ENCODE data around the gene WDR6.

WDR6 gene, protein sequence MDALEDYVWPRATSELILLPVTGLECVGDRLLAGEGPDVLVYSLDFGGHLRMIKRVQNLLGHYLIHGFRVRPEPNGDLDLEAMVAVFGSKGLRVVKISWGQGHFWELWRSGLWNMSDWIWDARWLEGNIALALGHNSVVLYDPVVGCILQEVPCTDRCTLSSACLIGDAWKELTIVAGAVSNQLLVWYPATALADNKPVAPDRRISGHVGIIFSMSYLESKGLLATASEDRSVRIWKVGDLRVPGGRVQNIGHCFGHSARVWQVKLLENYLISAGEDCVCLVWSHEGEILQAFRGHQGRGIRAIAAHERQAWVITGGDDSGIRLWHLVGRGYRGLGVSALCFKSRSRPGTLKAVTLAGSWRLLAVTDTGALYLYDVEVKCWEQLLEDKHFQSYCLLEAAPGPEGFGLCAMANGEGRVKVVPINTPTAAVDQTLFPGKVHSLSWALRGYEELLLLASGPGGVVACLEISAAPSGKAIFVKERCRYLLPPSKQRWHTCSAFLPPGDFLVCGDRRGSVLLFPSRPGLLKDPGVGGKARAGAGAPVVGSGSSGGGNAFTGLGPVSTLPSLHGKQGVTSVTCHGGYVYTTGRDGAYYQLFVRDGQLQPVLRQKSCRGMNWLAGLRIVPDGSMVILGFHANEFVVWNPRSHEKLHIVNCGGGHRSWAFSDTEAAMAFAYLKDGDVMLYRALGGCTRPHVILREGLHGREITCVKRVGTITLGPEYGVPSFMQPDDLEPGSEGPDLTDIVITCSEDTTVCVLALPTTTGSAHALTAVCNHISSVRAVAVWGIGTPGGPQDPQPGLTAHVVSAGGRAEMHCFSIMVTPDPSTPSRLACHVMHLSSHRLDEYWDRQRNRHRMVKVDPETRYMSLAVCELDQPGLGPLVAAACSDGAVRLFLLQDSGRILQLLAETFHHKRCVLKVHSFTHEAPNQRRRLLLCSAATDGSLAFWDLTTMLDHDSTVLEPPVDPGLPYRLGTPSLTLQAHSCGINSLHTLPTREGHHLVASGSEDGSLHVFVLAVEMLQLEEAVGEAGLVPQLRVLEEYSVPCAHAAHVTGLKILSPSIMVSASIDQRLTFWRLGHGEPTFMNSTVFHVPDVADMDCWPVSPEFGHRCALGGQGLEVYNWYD

DNA sequence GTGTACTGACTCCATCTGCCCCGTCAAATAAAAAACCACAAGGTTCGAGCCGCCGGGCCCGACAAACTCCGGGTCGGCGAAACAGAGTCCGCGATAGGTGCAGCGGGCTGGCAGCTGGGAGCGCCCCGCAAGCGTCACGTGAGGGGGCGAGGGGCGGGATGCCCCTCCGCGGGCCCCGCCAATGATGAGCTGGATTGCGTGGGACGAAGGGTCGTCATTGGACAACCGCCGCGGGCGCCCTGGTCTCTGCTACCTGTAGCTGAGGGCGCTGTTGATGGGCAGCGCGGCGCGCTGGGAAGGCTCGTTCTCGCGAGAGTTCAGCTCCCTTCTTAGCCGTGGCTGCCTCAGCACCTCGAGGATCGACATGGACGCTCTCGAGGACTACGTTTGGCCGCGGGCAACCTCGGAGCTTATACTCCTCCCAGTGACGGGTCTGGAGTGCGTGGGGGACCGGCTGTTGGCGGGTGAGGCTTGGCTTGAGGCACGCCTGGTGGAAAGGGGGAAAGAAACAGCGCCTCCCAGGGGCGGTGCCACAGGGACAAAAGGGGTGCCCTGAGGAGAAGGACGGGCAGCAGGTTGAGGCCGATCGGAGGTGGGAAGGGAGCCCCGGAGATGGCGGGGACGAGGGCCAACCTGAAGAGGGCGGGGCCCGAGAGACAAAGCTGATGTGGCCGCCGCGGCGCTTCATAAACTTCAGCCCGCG lies at the start of gene WDR6:
TSS of gene WDR6 (plus strand) at position 324 of the 703 bp plus-strand sequence. CDS start at position 365, 41 bp downstream.
- in situ Hi-C loops (cut with HindIII; ENCODE audit: low sequenced_read_pairs) = no loop called here

DNA sequence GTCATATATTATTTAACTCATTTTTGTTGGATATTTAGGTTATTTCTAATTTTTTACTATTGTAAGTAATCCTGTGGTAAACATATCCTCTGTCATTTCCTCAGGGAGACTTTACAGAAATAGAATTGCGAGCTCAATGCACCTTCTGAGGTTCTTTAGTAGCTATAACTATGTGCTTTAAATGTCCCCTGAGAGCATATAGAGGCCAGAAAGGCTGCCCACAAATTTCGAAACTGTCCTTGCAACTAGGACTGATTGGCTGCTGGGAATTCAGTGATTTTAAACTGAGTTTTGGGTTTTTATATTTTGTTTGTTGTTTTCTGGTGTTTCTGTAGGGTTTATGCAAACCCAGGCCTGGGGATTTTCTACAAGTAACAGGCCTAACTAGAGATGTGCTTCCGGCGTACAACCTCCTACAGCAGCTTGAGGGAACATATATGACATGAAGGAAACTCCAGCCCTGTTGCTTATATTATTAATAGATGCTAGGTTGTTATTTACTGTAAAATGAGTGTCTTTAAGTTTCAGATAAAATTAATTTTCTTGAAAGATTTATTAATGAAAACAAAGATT lies 46.3 kb upstream of the WDR6 start:
- in situ Hi-C loops (cut with HindIII; ENCODE audit: low sequenced_read_pairs) = no loop called here

DNA sequence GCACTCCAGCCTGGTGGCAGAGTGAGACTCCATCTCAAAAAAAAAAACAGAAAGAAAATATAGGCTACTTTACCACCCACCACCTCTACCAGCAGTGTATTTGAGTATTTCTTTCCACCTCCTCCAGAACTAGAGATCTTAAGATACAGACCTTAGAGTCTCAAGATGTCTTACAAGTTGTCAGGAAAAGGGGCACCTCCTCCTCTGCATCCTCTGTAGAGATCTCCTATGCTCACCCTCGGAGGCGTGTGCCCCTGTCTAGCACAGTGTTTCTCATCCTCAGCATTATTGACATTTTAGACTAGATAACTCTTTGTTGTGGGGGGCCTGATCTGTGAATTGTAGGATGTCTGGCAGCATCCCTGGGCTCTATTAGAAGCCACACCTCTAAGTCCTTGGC lies 44.9 kb upstream of the WDR6 start:
- in situ Hi-C loops (cut with HindIII; ENCODE audit: low sequenced_read_pairs) = no loop called here

DNA sequence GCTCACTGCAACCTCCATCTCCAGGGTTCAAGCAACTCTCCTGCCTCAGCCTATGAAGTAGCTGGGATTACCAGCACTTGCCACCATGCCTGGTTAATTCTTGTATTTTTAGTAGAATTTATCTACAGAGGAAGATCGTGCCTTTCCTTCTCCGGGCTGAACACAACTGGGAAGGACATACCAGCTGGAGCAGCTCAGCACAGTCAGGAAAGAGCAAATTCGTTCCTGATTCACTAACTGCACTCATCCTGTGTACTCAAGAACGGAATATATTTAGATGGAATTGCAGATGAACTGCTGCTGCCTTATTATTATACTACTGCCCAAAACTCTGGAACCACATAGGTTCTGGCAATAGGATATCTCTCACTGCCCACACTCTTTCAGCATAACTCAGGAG lies 44.3 kb upstream of the WDR6 start:
- in situ Hi-C loops (cut with HindIII; ENCODE audit: low sequenced_read_pairs) = no loop called here

DNA sequence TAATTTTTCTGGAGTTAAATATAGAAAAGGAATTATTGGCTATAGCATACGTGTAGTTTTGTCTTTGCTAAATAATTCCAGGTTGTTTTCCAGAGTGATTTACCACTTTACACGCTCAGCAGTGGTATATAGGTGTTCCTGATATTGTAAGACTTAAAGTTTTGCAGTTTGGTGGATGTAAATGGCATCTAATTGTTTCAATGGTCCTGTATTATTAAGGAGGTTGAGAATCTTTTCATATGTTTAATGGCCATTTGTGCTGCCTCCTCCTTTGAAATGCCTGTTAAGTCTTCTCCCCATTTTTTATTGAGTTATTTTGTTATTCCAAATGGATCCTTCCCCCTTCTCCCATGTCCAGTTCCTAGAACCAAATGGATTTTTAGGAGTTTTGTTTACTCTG lies 43.6 kb upstream of the WDR6 start:
- in situ Hi-C loops (cut with HindIII; ENCODE audit: low sequenced_read_pairs) = no loop called here

DNA sequence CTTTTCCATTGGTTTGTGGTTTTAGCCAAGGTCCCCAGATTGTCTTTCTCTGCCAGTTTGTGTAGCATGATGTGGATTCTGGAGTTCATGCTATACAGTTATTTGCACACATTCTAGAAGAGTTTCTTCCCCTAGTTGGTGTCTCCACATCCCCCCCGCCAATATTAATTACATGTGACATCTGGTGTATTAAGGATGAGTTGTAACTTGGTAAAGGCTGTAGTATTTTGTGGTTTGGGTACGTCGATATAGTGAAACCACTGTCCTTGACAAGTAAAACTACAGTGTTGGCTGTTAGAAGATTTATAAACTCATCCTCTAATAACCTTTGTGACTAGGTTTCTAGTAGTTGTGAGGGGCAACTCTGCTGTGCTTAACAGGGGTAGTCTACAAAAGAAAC lies 40.8 kb upstream of the WDR6 start:
- in situ Hi-C loops (cut with HindIII; ENCODE audit: low sequenced_read_pairs) = no loop called here

DNA sequence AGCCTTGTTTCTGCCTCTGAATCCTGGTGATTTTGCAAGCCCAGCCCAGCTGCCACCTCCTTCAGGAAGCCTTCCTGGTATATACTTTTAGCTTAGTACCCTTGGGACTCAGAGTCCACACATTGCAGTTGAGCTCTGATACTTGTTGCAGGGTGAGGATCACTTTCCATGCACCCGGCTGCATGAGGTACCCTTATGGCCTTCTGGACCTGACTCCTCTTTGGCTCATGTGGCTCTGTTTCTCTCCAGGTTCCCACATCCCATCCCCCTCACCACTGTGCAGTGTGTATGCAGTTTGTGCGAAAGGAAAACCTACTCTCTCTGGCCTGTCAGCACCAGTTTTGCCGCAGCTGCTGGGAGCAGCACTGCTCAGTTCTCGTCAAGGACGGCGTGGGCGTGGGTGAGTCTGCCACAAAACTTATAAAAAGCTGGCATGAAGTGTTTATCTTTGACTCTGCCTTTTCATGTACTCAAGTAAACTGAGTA lies 40.3 kb upstream of the WDR6 start:
- in situ Hi-C loops (cut with HindIII; ENCODE audit: low sequenced_read_pairs) = no loop called here

DNA sequence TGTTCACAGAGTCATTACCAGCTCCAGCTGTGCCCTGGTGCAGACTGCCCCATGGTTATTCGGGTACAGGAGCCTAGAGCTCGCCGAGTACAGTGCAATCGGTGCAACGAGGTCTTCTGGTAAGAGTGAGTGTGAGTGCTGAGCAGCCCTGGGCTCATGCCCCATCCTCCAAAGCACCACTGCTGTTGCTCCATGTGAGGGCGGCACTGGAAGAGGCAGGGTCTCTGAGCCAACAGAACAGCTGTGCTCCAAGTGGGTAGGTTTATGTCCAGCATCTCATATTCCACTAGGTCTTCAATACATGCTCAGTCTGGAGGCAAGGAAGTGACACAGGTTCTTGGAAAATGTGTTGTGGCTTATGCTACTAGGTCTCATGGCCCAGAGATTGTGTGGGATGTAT lies 36.6 kb upstream of the WDR6 start:
- in situ Hi-C loops (cut with HindIII; ENCODE audit: low sequenced_read_pairs) = no loop called here

DNA sequence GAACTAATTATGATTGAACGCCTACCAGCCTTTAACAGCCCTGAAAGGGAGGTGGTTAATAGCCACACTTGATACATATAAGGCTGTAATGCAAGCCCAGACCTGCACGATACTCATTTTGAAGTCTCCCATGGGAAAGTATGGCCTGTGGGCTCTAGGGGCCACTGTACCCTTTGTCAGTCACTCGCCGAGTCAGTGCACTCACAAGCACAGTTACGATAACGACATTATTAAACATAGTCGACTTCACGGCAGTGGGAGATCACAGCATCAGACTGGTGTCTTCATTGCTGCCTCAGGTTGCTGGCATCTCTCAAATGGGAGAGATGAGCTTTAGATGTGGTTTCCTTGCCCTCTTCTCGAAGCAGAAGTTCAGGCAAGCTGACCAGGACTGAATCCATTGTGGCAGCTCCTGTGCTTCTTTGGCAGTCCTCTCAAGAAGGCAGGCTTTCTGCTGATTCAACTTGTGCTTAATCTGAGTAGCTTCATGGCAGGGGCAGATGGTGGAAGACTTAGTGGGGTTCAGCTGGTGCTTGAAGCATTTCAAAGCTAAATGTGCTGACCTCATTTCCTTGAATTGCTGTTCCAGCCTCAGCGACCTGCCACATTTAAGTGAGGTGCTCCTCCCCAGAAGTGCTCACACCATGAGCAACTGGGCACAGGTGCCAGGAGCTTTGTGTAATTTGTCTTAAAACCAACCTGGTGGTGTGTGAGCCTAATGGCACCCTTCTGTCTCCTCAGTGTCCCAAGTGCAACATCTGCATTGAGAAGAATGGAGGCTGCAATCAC lies 32.9 kb upstream of the WDR6 start:
- in situ Hi-C loops (cut with HindIII; ENCODE audit: low sequenced_read_pairs) = no loop called here

DNA sequence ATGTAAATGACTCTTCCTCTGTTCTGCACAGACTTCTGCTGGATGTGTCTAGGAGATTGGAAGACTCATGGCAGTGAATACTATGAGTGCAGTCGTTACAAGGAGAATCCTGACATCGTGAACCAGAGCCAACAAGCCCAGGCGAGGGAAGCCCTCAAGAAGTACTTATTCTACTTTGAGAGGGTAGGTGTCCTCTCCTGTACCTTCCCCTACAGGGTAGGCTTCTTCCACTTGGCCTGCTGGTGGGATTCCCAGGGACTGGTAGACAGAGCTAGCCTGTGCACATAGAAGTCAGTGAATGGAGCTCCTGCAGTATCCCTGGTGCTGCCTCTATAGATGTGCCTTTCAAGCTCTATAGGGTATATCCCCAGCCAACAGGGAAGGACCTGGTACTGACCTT lies 27.7 kb upstream of the WDR6 start:
- in situ Hi-C loops (cut with HindIII; ENCODE audit: low sequenced_read_pairs) = no loop called here

DNA sequence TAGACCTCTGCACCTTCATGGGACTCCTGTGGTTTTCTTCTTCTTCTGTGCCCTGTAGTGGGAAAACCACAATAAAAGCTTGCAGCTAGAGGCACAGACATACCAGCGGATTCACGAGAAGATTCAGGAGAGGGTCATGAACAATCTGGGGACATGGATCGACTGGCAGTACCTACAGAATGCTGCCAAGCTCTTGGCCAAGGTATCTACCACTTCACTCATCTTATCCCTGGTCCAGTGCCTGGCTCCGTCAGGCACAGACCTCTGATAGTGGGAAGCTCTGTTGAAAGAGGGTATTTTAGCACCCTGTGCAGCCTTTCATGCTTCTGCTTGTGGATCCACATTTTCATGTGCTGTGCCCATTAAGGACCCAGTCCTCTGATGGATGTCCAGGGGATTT lies 26.9 kb upstream of the WDR6 start:
- in situ Hi-C loops (cut with HindIII; ENCODE audit: low sequenced_read_pairs) = no loop called here

DNA sequence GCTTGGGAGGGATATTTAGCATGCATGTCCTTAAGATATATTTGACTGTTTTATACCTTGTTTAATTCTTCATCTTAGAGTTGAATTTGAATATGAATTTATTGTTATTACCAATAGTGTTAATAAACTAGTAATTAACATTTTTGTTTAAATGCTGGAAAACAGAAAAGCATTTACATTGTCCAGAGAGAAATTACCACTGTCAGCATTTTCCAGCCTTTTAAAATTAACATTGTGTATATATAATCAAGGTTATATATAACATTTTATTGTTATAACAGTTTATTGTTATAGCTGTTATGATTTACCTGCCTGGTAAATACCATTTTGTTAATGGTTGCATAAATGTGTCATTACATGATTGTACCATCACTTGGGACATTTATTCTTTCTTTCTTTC lies 25.2 kb upstream of the WDR6 start:
- in situ Hi-C loops (cut with HindIII; ENCODE audit: low sequenced_read_pairs) = no loop called here

DNA sequence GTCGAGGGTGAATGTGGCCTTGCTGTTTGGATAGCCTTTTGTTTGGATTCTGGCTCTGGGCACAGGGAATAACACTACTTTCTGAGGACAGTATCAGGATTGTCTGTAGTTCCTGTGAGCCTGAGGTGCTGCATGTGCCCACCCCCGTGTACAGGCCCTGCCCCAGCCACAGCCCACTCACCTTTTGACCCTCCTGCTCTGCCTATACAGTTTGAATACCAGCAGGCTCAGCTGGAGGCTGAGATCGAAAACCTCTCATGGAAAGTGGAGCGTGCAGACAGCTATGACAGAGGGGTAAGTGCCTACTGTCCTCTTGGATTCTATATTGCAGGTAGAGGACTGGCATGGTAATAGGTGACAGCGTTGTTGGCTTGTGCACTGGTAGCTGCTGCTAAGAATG lies 24.5 kb upstream of the WDR6 start:
- in situ Hi-C loops (cut with HindIII; ENCODE audit: low sequenced_read_pairs) = no loop called here

DNA sequence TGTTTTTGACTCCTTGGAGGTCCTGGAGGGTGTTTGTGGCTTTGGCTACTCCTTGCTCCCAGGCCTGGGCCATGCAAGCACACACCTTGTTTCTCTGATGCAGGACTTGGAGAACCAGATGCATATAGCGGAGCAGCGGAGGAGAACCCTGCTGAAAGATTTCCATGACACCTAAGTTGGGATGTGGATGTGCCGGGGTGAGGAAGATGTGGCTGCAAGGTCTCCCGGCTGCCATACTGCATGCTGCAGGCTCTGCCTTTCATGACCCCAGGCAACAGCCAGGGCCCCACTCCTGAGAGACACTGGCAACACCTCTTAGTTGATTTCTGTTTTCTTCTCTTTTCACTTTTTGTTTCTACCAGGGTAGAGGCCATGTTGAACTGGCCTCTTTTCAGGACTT lies 24.1 kb upstream of the WDR6 start:
- in situ Hi-C loops (cut with HindIII; ENCODE audit: low sequenced_read_pairs) = no loop called here

DNA sequence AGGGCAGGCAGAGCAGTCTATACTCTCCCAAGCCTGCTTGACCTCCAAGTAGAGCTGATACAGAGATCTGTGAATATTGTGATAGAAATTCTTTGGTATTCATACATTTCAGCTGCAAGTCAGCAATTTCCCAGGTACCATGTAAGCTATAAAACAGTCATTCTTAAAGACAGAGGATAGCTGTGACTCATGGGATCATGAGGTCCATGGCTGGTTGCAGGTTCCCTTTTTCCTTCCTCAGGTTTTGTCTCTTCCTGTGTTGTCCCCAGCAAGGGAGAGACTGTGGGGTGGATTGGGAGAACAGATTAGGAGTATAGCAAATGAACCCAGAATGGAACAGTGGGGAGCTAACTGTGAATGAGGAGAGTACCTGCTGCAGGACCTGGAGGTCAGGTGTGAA lies 22.5 kb upstream of the WDR6 start:
- in situ Hi-C loops (cut with HindIII; ENCODE audit: low sequenced_read_pairs) = no loop called here

DNA sequence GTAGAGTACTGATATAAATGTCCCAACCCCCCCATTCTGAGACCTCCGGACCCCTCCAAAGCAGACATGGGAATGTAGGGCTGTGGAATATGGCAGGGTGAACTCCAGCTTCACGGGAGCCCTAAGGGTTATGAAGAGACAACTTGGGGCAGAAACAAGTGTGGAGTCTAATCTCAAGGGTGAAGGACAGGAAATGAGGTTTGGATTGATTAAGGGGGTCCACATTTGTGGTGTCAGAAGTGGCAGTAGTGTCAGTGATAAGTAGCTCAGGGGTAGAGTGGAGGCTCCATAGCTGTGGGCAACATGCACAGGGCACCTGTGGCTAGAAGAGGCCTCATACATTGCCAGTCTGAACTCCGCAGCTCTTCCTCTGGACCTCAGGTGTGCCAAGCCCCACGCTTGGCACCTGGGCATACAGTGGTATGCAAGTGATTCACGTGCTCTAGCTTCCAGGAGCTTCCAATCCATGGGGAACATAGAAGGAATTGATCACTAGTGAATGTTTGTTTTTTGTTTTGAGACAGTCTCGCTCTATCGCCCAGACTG lies 21.3 kb upstream of the WDR6 start:
- in situ Hi-C loops (cut with HindIII; ENCODE audit: low sequenced_read_pairs) = no loop called here

DNA sequence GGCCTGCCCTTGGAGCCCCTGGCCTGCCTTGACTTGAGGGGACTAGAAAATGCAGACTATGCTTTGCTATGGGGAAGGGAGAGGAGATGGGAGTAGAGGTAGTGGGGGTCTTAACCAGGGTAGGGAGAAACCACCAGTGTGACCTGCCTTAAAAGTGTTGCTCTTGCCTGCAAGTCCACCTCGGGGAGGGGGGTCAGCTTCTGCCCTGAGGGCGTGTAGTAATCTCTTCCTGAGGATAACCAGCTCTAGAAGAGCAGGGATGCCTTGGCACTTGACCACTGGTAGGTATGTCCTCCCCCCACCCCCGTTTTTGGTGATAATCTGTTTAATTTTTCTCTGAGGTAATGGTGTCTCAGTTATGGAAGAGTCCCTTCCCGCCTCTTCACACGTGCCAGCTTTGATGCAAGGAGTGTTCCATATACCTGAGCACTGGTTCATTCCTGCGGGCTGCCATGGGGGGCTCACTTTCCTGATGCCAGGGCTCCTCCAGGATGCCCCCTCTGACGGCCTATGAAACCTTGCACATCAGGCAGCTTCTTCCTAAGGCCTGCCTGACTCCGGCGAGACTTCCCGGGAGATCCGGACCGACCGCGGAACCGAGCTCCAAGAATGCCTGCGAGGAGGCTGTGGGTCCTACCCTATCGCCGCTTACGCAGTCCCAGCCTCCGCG lies 17.9 kb upstream of the WDR6 start:
- in situ Hi-C loops (cut with HindIII; ENCODE audit: low sequenced_read_pairs) = no loop called here

DNA sequence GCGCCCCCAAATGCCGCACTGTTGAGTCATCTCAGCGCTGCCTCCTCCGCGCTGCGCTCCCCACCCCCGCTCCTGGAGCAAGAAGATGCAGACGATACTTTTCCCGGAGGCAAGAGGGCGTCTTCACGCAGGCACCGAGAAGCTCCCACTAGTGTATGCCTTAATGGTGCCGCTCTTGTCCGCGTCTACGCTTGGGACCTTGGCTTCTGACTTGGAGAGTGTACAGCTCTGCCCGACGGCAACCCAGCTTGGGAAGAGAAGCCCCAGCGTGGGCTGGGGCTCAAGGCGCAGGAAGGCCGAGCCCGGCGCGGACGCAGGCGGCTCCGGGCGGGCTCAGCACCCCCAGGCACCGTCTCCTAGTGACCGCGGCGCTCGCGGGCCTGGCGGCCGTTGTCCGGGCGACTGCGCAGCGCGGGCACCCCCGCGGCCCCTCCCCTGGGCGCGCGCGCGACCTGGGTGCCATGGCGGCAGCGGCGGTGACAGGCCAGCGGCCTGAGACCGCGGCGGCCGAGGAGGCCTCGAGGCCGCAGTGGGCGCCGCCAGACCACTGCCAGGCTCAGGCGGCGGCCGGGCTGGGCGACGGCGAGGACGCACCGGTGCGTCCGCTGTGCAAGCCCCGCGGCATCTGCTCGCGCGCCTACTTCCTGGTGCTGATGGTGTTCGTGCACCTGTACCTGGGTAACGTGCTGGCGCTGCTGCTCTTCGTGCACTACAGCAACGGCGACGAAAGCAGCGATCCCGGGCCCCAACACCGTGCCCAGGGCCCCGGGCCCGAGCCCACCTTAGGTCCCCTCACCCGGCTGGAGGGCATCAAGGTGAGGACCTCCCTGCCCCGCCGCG lies 17.2 kb upstream of the WDR6 start, which contains the start of gene P4HTM:
TSS of gene P4HTM (plus strand) at position 446 of the 840 bp plus-strand sequence. CDS start at position 462, 16 bp downstream.
- in situ Hi-C loops (cut with HindIII; ENCODE audit: low sequenced_read_pairs) = no loop called here
